Osteoblast (primary cell): Measurements from ENCODE around the gene BDKRB1. TPM values are rescaled to one million over a fixed set of nuclear protein-coding genes. Genes with fewer than 3 reads are reported as not detected.

Source experiments
- DNase-seq: peaks from one replicate; pipeline ENCODE4 v3.0.0; 2011; ENCODE audit warnings: low spot score, mixed read lengths; ENCODE audit not compliant: insufficient read length; ENCODE audit errors: missing footprints
- H2AFZ ChIP-seq: 2 replicates; pipeline ENCODE4 v1.6.0; 2011; ENCODE audit warnings: mild to moderate bottlenecking, low read length
- H3K27ac ChIP-seq: 2 replicates; pipeline ENCODE4 v1.5.1; 2011; ENCODE audit warnings: mild to moderate bottlenecking, low read depth, low read length, moderate library complexity
- H3K27me3 ChIP-seq: 2 replicates; pipeline ENCODE4 v1.6.0; 2012; ENCODE audit warnings: mild to moderate bottlenecking, control low read depth, inconsistent platforms, low read length, moderate library complexity; ENCODE audit not compliant: insufficient read depth
- H3K36me3 ChIP-seq: 2 replicates; pipeline ENCODE4 v1.5.1; 2011; ENCODE audit warnings: mild to moderate bottlenecking, low read length, control low read depth, moderate library complexity; ENCODE audit not compliant: insufficient read depth
- H3K4me1 ChIP-seq: 2 replicates; pipeline ENCODE4 v1.5.1; 2011; ENCODE audit warnings: mild to moderate bottlenecking, low read length, control low read depth, moderate library complexity; ENCODE audit not compliant: insufficient read depth
- H3K4me2 ChIP-seq: 2 replicates; pipeline ENCODE4 v1.6.0; 2011; ENCODE audit warnings: mild to moderate bottlenecking, low read length; ENCODE audit not compliant: insufficient read depth
- H3K4me3 ChIP-seq: fragments of 200-600 bp; sonication (generic); 3 replicates; pipeline ENCODE4 v1.5.1; 2012; ENCODE audit warnings: mild to moderate bottlenecking, low read length, inconsistent platforms; ENCODE audit not compliant: insufficient read depth
- H3K79me2 ChIP-seq: 2 replicates; pipeline ENCODE4 v1.6.0; 2012; ENCODE audit warnings: mild to moderate bottlenecking, low read length, control low read depth, inconsistent platforms; ENCODE audit not compliant: insufficient read depth
- H3K9me3 ChIP-seq: 2 replicates; pipeline ENCODE4 v1.5.1; 2011; ENCODE audit warnings: low read depth, low read length, control low read depth
- H4K20me1 ChIP-seq: 2 replicates; pipeline ENCODE4 v1.6.0; 2012; ENCODE audit warnings: mild to moderate bottlenecking, low read length, control low read depth; ENCODE audit not compliant: insufficient read depth
- CTCF ChIP-seq: IDR thresholded peaks from 2 replicates; pipeline ENCODE4 v1.5.1; 2011; ENCODE audit warnings: mild to moderate bottlenecking, low read depth, low read length, moderate library complexity; ENCODE audit errors: extremely low read depth
- total RNA-seq: library from RNA; depleted of rRNA; stranded (reverse); fragments of >200 nt; gene quantifications from 2 replicates; pipeline ENCODE4 v1.2.3, GENCODE V29; 2012

BDKRB1 gene
- total RNA-seq, 1 donor = 0.72 TPM

GRCh38 chr14:96232506-96232905, 23.5 kb upstream of the BDKRB1 start:
- Histone ChIP-seq H2AFZ (no peak overlapping the region), H3K4me2 (no peak overlapping the region), H3K4me3 (no peak overlapping the region), H3K36me3 (no peaks in the 10 kb centered on the region), H3K27ac (no peak overlapping the region), H3K4me1 (peaks cover 5% of the 10 kb centered on the region), H4K20me1 (peaks cover 2% of the 10 kb centered on the region), H3K9me3 (no peaks in the 10 kb centered on the region), H3K27me3 (no peaks in the 10 kb centered on the region), H3K79me2 (no peaks in the 10 kb centered on the region)
- TF ChIP-seq CTCF = no peak
- DNase-seq = no peak

DNA sequence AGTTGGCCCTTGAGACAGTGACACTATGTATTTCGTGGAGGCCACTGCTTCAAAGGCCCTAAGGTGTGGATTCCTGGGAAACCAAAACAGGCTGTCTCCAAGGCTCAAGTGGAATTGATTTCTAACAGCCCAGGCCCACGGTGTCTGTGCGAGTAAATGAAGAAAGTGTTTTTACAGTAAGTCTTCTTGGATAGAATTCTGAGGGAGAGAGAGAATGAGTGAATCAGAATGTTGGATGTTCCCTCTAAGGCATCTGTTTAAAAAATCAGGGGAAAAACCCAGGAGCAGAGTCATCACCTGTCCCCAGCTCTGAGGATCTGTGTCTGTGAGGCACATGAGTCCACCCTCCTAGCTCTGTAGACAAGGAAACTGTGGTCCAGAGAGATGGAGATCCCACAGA, 22.3 kb upstream of the BDKRB1 start:
- Histone ChIP-seq H3K36me3 (peaks cover 8% of the 10 kb centered on the region), H3K79me2 (no peaks in the 10 kb centered on the region), H4K20me1 (no peaks in the 10 kb centered on the region), H3K4me2 (no peak overlapping the region), H3K9me3 (no peaks in the 10 kb centered on the region), H3K4me3 (no peak overlapping the region), H2AFZ (no peak overlapping the region), H3K4me1 (peaks cover 5% of the 10 kb centered on the region), H3K27ac (no peak overlapping the region), H3K27me3 (no peaks in the 10 kb centered on the region)
- no peak for DNase-seq
- TF ChIP-seq CTCF = no peak

- Histone ChIP-seq H3K4me2 (no peak overlapping the region), H3K4me3 (no peak overlapping the region), H3K27me3 (no peaks in the 10 kb centered on the region), H2AFZ (no peak overlapping the region), H3K4me1 (peaks cover 5% of the 10 kb centered on the region), H3K27ac (no peak overlapping the region), H3K79me2 (no peaks in the 10 kb centered on the region), H4K20me1 (peaks cover 3% of the 10 kb centered on the region), H3K36me3 (peaks cover 22% of the 10 kb centered on the region), H3K9me3 (no peaks in the 10 kb centered on the region)
- no peak for TF ChIP-seq CTCF
- no peak for DNase-seq
Measured at GRCh38 chr14:96235426-96235825, 20.6 kb upstream of the BDKRB1 start.

- Histone ChIP-seq H3K79me2 (no peaks in the 10 kb centered on the region), H3K4me2 (no peak overlapping the region), H2AFZ (no peak overlapping the region), H3K36me3 (peaks cover 42% of the 10 kb centered on the region), H3K4me1 (peaks cover 5% of the 10 kb centered on the region), H3K27ac (no peak overlapping the region), H3K9me3 (no peaks in the 10 kb centered on the region), H3K27me3 (no peaks in the 10 kb centered on the region), H4K20me1 (peaks cover 3% of the 10 kb centered on the region), H3K4me3 (no peak overlapping the region)
- no peak for TF ChIP-seq CTCF
- no peak for DNase-seq
Measured at GRCh38 chr14:96237641-96238040, 18.4 kb upstream of the BDKRB1 start.
